ENCODE data around the gene CCS. TPM values are rescaled to one million over a fixed set of nuclear protein-coding genes. Genes with fewer than 3 reads are reported as not detected.
A peak's percentile ranks its signal among the peaks of the same experiment; 100 is the strongest.

Gene CCS
- total RNA-seq, 1 donor from 2014 or later: 34.2 TPM

DNA sequence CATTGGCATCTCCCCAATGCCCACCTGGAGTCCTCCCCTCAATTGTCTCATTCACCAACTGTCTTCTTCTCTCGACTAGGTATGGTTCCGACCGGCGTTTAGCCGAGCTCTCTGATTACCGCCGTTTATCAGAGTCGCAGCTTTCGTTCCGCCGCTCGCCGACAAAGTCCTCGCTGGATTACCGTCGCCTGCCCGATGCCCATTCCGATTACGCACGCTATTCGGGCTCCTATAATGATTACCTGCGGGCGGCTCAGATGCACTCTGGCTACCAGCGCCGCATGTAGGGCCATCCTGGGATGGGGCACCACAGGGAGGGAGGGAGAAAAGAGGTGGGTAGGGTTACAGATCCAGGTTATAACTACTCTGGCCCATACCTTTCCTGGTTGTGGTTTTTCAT is 33.4 kb downstream of the CCS start:
- Mint-ChIP-seq H3K4me3 (ENCODE audit: unreplicated experiment) (no peak overlapping the region), H3K27ac (ENCODE audit: unreplicated experiment) (peak overlapping the region; percentile 17), H3K36me3 (ENCODE audit: low read depth) (peaks cover 35% of the 10 kb centered on the region), H3K27me3 (ENCODE audit: low read depth) (no peaks in the 10 kb centered on the region), H3K4me1 (ENCODE audit: low read depth) (peaks cover 24% of the 10 kb centered on the region), H3K9me3 (ENCODE audit: low read depth) (no peaks in the 10 kb centered on the region)
- DNase-seq (ENCODE audit: low spot score): no peak
- TF ChIP-seq, protein P1, sequence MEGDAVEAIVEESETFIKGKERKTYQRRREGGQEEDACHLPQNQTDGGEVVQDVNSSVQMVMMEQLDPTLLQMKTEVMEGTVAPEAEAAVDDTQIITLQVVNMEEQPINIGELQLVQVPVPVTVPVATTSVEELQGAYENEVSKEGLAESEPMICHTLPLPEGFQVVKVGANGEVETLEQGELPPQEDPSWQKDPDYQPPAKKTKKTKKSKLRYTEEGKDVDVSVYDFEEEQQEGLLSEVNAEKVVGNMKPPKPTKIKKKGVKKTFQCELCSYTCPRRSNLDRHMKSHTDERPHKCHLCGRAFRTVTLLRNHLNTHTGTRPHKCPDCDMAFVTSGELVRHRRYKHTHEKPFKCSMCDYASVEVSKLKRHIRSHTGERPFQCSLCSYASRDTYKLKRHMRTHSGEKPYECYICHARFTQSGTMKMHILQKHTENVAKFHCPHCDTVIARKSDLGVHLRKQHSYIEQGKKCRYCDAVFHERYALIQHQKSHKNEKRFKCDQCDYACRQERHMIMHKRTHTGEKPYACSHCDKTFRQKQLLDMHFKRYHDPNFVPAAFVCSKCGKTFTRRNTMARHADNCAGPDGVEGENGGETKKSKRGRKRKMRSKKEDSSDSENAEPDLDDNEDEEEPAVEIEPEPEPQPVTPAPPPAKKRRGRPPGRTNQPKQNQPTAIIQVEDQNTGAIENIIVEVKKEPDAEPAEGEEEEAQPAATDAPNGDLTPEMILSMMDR (IDR thresholded peaks at IDR 0.05): no peak

DNA sequence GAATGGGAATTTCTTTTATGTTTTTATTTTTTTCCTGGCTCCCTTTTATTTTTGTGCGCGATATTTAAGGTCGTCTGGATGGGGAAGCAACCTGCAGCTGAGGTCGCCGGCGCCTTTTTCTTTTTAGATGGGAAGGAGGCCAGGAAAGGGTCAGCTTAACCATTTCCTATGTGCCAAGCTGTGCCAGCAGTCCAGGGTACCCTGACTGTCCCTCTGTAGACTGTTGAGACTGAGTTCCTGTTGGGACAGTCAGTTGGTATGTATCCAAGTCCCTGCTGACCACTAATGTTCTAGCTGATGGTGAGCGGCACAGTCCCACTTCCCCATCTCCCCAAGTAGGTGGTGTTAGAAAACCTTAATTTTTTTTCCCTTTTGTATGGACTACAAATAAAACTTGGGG is 33.9 kb downstream of the CCS start:
- no peak overlapping the region for H3K27ac Mint-ChIP-seq (ENCODE audit: unreplicated experiment)
- no peaks in the 10 kb centered on the region for H3K9me3 Mint-ChIP-seq (ENCODE audit: low read depth)
- no peak for DNase-seq (ENCODE audit: low spot score)
- no peak overlapping the region for H3K4me3 Mint-ChIP-seq (ENCODE audit: unreplicated experiment)
- TF ChIP-seq, protein P1 (IDR thresholded peaks at IDR 0.05): no peak
- H3K27me3 Mint-ChIP-seq (ENCODE audit: low read depth): no peaks in the 10 kb centered on the region
- peaks cover 20% of the 10 kb centered on the region for H3K4me1 Mint-ChIP-seq (ENCODE audit: low read depth)
- peaks cover 35% of the 10 kb centered on the region for H3K36me3 Mint-ChIP-seq (ENCODE audit: low read depth)

DNA sequence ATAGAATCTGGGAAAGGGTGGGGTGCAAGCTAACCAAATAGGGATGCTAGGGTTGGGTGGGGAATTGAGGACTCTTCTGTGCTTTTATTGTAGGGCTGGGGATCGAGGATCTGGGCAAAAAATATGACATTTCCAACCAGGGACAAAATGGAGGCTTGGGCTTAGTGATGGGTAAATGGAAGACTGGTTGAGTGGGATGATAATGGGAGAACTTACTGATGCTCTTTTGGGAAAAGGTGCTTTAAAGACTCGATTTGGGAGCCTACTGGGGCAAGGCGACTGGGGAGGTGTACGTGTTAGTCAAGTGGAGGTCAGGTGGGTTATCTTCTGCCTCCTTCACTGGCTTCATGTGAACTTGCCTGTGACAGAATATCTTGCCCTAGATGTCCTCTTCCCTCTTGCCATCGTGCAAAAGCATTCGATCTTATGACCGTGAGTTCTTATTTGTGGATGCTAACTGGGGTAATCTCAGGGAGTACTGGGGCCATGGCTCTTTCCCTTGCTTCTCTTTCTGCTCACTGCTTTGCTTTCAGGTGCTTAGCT is 35.1 kb downstream of the CCS start:
- Mint-ChIP-seq H3K27ac (ENCODE audit: unreplicated experiment) (no peak overlapping the region), H3K4me3 (ENCODE audit: unreplicated experiment) (no peak overlapping the region), H3K36me3 (ENCODE audit: low read depth) (peaks cover 35% of the 10 kb centered on the region), H3K4me1 (ENCODE audit: low read depth) (peaks cover 9% of the 10 kb centered on the region), H3K27me3 (ENCODE audit: low read depth) (no peaks in the 10 kb centered on the region), H3K9me3 (ENCODE audit: low read depth) (no peaks in the 10 kb centered on the region)
- no peak for DNase-seq (ENCODE audit: low spot score)
- TF ChIP-seq, protein P1 (IDR thresholded peaks at IDR 0.05): no peak

DNA sequence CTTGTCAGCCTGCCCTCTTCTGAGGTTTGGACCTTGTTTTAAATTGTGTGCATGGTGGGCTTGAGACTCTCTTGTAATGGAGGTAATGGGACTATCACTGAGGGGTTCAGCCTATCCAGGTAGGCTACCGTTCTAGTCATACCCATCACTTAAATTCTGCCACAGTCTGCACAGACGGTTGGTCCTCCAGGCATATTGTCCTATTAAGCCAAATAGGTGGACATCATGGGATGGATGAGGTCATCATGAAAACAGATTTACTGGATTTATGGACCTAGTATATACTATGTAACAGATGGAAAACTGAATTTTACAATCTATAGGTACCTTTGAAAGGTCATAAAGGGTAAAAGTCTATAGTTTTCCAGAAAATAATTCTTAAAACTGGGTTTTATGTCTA is 36.4 kb downstream of the CCS start:
- TF ChIP-seq, protein P1 (IDR thresholded peaks at IDR 0.05): no peak
- Mint-ChIP-seq H3K27ac (ENCODE audit: unreplicated experiment) (no peak overlapping the region), H3K4me1 (ENCODE audit: low read depth) (no peaks in the 10 kb centered on the region), H3K27me3 (ENCODE audit: low read depth) (no peaks in the 10 kb centered on the region), H3K36me3 (ENCODE audit: low read depth) (peaks cover 27% of the 10 kb centered on the region), H3K4me3 (ENCODE audit: unreplicated experiment) (no peak overlapping the region), H3K9me3 (ENCODE audit: low read depth) (no peaks in the 10 kb centered on the region)
- no peak for DNase-seq (ENCODE audit: low spot score)

DNA sequence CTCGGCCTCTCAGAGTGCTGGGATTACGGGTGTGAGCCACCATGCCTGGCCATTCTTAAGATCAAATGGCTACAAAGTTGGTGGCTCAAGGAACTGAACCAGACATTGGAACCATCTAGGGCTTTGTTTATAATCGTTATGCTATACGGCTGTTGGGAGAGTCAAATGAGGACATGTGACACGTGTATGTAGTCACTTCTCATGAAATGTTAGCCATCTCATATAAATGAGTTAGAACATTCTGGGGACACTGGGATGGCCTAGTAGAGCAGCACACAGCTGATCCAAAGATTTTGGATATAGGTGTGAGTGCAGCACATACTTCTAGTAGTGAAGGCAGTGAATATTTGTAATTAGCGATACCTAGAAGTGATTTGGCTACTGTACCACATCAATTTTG is 38.9 kb downstream of the CCS start:
- no peak overlapping the region for H3K4me3 Mint-ChIP-seq (ENCODE audit: unreplicated experiment)

More for the DNA sequence above, 38.9 kb downstream of the CCS start:
- H3K9me3 Mint-ChIP-seq (ENCODE audit: low read depth): no peaks in the 10 kb centered on the region
- TF ChIP-seq, protein P1 (IDR thresholded peaks at IDR 0.05): no peak
- H3K4me1 Mint-ChIP-seq (ENCODE audit: low read depth): peaks cover 7% of the 10 kb centered on the region
- H3K27ac Mint-ChIP-seq (ENCODE audit: unreplicated experiment): no peak overlapping the region
- DNase-seq (ENCODE audit: low spot score): no peak
- H3K36me3 Mint-ChIP-seq (ENCODE audit: low read depth): peaks cover 26% of the 10 kb centered on the region
- H3K27me3 Mint-ChIP-seq (ENCODE audit: low read depth): no peaks in the 10 kb centered on the region
